ENCODE data around the gene PHF20. TPM values are rescaled to one million over a fixed set of nuclear protein-coding genes. Genes with fewer than 3 reads are reported as not detected.

The PHF20 gene
- total RNA-seq, 4 donors from 2014 or later = 13.6 to 33.2 (median 16.6) TPM

DNA sequence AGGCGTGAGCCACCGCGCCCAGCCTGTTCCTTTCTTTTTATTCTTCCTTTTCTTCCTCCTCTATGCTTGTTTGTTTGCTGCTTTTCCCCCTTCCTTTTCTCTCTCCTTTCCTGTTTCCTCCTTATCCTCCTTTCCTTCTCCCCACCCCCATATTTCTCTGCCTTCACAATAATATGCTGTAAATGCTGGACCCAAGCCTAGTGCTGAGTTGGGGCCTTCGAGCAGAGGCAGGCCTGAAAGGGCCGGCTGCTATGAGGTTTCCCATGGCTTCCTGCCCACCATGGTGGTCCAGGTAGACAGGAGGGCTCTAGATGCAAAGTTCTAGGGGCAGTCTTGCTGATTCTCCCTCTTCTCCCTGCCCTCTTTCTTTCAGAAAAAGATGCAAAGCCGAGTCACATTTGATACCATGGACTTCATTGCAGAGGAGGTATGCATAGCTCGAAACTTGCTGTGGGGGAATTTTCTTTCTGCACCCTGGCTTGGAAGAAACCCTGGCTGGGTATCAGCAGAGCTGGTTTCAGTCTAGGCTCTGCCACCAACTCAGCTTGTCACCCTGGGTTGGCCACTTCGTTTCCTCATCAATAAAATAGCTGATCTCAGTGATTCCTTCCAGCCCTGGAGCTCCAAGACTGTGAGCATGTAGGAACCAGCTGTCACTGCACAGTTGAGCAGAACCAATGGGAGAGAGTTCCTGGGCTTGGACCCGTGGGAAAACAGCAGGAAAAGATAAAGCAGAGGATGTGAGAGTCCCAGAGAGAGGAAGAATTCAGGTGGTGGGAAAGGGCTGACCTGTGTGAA, 204.0 kb downstream of the PHF20 start:
- peaks cover 0 to 4% (median 0%) of the 10 kb centered on the region in 3 donors for H3K9me3 ChIP-seq
- TF ChIP-seq, protein P1, sequence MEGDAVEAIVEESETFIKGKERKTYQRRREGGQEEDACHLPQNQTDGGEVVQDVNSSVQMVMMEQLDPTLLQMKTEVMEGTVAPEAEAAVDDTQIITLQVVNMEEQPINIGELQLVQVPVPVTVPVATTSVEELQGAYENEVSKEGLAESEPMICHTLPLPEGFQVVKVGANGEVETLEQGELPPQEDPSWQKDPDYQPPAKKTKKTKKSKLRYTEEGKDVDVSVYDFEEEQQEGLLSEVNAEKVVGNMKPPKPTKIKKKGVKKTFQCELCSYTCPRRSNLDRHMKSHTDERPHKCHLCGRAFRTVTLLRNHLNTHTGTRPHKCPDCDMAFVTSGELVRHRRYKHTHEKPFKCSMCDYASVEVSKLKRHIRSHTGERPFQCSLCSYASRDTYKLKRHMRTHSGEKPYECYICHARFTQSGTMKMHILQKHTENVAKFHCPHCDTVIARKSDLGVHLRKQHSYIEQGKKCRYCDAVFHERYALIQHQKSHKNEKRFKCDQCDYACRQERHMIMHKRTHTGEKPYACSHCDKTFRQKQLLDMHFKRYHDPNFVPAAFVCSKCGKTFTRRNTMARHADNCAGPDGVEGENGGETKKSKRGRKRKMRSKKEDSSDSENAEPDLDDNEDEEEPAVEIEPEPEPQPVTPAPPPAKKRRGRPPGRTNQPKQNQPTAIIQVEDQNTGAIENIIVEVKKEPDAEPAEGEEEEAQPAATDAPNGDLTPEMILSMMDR (IDR thresholded peaks at IDR 0.05) = no peak
- TF ChIP-seq POLR2A (IDR thresholded peaks at IDR 0.05) = no peak
- DNase-seq = no peak
- intact Hi-C loops (cut with DNase I) = no loop called here
- no peak overlapping the region for H3K27ac ChIP-seq
- no peaks in the 10 kb centered on the region for H3K36me3 ChIP-seq
- peaks cover 0 to 8% (median 0%) of the 10 kb centered on the region in 3 donors for H3K4me1 ChIP-seq
- WGBS, 2 donors = 68 to 72% methylated on average over 7 to 9 of the region's 9 CpGs
- H3K4me3 ChIP-seq = no peak overlapping the region
- no peaks in the 10 kb centered on the region for H3K27me3 ChIP-seq

GRCh38 chr20:35978041-35978513, 206.3 kb downstream of the PHF20 start:
- no peak overlapping the region for H3K27ac ChIP-seq
- no peaks in the 10 kb centered on the region for H3K4me1 ChIP-seq
- H3K36me3 ChIP-seq = no peaks in the 10 kb centered on the region
- intact Hi-C loops (cut with DNase I) = no loop called here
- 75 to 81% methylated on average over 9 of the region's 9 CpGs for WGBS, 2 donors
- no peak overlapping the region for H3K4me3 ChIP-seq
- H3K9me3 ChIP-seq = no peaks in the 10 kb centered on the region
- H3K27me3 ChIP-seq = no peaks in the 10 kb centered on the region
- TF ChIP-seq, protein P1 (IDR thresholded peaks at IDR 0.05) = no peak
- no peak for TF ChIP-seq POLR2A (IDR thresholded peaks at IDR 0.05)
- no peak for DNase-seq

GRCh38 chr20:35979544-35979943, 207.7 kb downstream of the PHF20 start:
- DNase-seq = no peak
- no peaks in the 10 kb centered on the region for H3K4me1 ChIP-seq
- H3K36me3 ChIP-seq = no peaks in the 10 kb centered on the region
- no peak overlapping the region for H3K27ac ChIP-seq
- H3K9me3 ChIP-seq = no peaks in the 10 kb centered on the region
- no peak overlapping the region for H3K4me3 ChIP-seq
- TF ChIP-seq POLR2A (IDR thresholded peaks at IDR 0.05) = no peak
- TF ChIP-seq, protein P1 (IDR thresholded peaks at IDR 0.05) = no peak
- H3K27me3 ChIP-seq = no peaks in the 10 kb centered on the region
- whole genome bisulfite sequencing, 2 donors = 38 to 75% methylated on average over 3 to 4 of the region's 5 CpGs
- intact Hi-C loops (cut with DNase I) = no loop called here

GRCh38 chr20:35981969-35982368, 210.2 kb downstream of the PHF20 start:
- WGBS, 2 donors = 57 to 66% methylated on average over 3 of the region's 3 CpGs
- H3K4me1 ChIP-seq = no peaks in the 10 kb centered on the region
- no peak for TF ChIP-seq POLR2A (IDR thresholded peaks at IDR 0.05)
- TF ChIP-seq, protein P1 (IDR thresholded peaks at IDR 0.05) = no peak
- DNase-seq = no peak
- H3K27ac ChIP-seq = no peak overlapping the region
- no peak overlapping the region for H3K4me3 ChIP-seq
- intact Hi-C loops (cut with DNase I) = no loop called here
- no peaks in the 10 kb centered on the region for H3K9me3 ChIP-seq
- no peaks in the 10 kb centered on the region for H3K27me3 ChIP-seq
- no peaks in the 10 kb centered on the region for H3K36me3 ChIP-seq

DNA sequence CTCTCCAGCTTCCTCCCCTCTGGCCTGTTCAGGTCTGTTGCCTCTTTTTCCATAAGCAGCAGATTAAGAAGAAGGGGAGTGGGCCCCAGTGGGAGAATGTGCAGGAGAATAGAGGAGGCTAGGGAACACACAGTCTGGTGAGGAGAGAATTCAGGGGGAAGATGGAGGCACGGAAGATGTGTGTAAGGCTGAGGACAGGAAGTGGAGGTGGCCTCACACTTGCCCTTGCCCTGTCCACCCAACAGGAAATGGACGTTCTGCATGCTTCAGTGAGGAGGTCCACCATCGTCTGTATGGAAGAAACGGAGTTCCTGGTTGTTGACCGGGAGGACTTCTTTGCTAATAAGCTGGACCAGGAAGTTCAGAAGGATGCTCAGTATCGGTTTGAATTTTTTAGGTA, 212.6 kb downstream of the PHF20 start:
- H3K27me3 ChIP-seq = no peaks in the 10 kb centered on the region
- 75 to 85% methylated on average over 6 of the region's 6 CpGs for WGBS, 2 donors
- no peak for DNase-seq
- H3K36me3 ChIP-seq = no peaks in the 10 kb centered on the region
- no peaks in the 10 kb centered on the region for H3K4me1 ChIP-seq
- H3K4me3 ChIP-seq = no peak overlapping the region
- H3K27ac ChIP-seq = no peak overlapping the region
- TF ChIP-seq, protein P1 (IDR thresholded peaks at IDR 0.05) = no peak
- no peak for TF ChIP-seq POLR2A (IDR thresholded peaks at IDR 0.05)
- H3K9me3 ChIP-seq = no peaks in the 10 kb centered on the region
- intact Hi-C loops (cut with DNase I) = no loop called here

All from esophagus squamous epithelium (tissue), 5 donors.